Measurements from ENCODE around the gene DDB1. TPM values are rescaled to one million over a fixed set of nuclear protein-coding genes. Genes with fewer than 3 reads are reported as not detected.
A peak's percentile ranks its signal among the peaks of the same experiment; 100 is the strongest.

Gene DDB1
- total and polyA plus RNA-seq, 9 of the 15 experiments (the other 6 are each of a cell fraction or from before 2014, with no cell fraction given) = 172 to 361 (median 266) TPM

DNA sequence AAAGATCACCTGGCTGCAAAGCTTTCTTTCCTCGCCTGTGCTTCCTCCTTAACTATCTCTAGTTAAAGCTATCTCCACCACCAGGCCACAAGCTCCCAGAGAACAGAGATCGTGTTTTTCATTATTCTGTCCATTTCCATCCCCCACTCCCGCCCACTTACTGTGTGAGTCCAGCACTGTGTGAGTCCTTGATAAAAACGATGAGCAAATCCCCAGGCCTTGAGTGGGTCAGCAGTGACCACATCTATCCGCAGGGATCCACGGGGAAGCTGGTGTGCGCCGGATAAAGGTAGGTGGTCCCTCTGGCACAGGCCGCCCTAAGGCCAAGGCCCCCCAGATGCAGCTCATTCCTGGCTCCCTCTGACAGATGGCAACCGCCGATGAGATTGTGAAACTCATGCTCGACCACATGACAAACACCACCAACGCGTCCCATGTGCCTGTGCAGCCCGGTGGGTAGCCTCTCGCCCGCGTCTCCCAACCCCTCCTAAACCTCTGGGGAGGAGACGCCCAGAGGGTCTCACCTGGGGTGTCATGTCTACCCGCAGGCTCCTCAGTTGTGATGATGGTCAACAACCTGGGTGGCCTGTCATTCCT lies 9.4 kb upstream of the DDB1 start:
- in situ Hi-C loops (cut with MboI) = no loop called here
- BruUV-seq (replicated peaks) = TSS peak; percentile 32
- ChIA-PET CTCF (ENCODE audit: low intra/inter-chr PET ratio) (no interaction called here), POLR2A (interaction anchor here (0.7 to 3.1 kb wide), 12 partner anchors 9 to 87 kb away, joined by 3 to 29 read pairs (median 4); partner anchors contain the start of genes CPSF7, CYB561A3, DDB1 and SDHAF2)
- Histone ChIP-seq H3K9me3 (replicated peaks; ENCODE audit: control insufficient read depth, insufficient read depth, low read depth, low read length) (no peaks in the 10 kb centered on the region), H3K4me3 (no peak overlapping the region), H3K27ac (ENCODE audit: extremely low read depth, low read depth, low read length) (peak overlapping the region; percentile 73), H3K9ac (ENCODE audit: insufficient read depth in 1 of 2, low read depth in 2 of 2, low read length in 2 of 2) (peak overlapping the region; percentile 61 to 75), H3K9me1 (ENCODE audit: control insufficient read depth, insufficient read depth, low read length) (no peaks in the 10 kb centered on the region), H3K36me3 (ENCODE audit: control insufficient read depth, insufficient read depth, low read length) (peaks cover 41% of the 10 kb centered on the region; the same call in 2 of the 3 replicates), H3K4me1 (replicated peaks in 1 of 2; ENCODE audit: control insufficient read depth in 2 of 2, insufficient read depth in 2 of 2, low read length in 2 of 2) (peaks cover 39 to 68% of the 10 kb centered on the region in 2 experiments; a peak in 4 of 5 replicates), H3K79me2 (ENCODE audit: control insufficient read depth, insufficient read depth, low read length) (no peaks in the 10 kb centered on the region), H3K27me3 (ENCODE audit: control insufficient read depth in 2 of 2, insufficient read depth in 2 of 2, low read length in 2 of 2) (no peaks in the 10 kb centered on the region), H3K4me2 (ENCODE audit: insufficient read depth, low read length) (peak overlapping the region; percentile 72), H2AFZ (ENCODE audit: low read depth, low read length) (peak overlapping the region; percentile 74), H4K20me1 (replicated peaks; ENCODE audit: control insufficient read depth, insufficient read depth, low read length) (no peaks in the 10 kb centered on the region)
- ATAC-seq = peak; percentile 84
- WGBS (ENCODE audit: insufficient coverage, low coverage, missing lambda C conversion rate) = 12% methylated on average over 20 of the region's 20 CpGs
- DNase-seq (ENCODE audit: extremely low read depth in 1 of 4, low spot score in 3 of 4) = peak; percentile 74 to 95 (median 84)
- intact Hi-C loops (cut with micrococcal nuclease) = no loop called here
- peak; percentile 99 for FAIRE-seq
- TF ChIP-seq BACH1 (tag; IDR thresholded peaks at IDR 0.05) (no peak), FIP1L1 (IDR thresholded peaks at IDR 0.05; ENCODE audit: low read depth, low read length, poor library complexity, severe bottlenecking) (no peak), SMAD2 (IDR thresholded peaks at IDR 0.05; ENCODE audit: low read depth, low read length) (no peak), ZNF766 (CRISPR knock-in tag; conservative IDR thresholded peaks at IDR 0.05) (0 out of 2 replicates have a peak, but pooled peaks have one; percentile 57), TSC22D4 (tag; IDR thresholded peaks at IDR 0.05) (no peak), DIDO1 (tag; IDR thresholded peaks at IDR 0.05; ENCODE audit: low read depth) (no peak), SIX5 (IDR thresholded peaks at IDR 0.05; ENCODE audit: borderline replicate concordance in 1 of 2, insufficient read depth in 1 of 2, low read depth in 1 of 2, low read length in 2 of 2) (no peak), SP1 (CRISPR knock-in tag; IDR thresholded peaks at IDR 0.05) (no peak), SNRNP70 (optimal IDR thresholded peaks at IDR 0.05; ENCODE audit: low read depth, low read length) (no peak), GABPB1 (CRISPR knock-in tag; IDR thresholded peaks at IDR 0.05) (0 out of 2 replicates have a peak, but pooled peaks have one; percentile 28), MTA1 (IDR thresholded peaks at IDR 0.05; ENCODE audit: borderline replicate concordance) (no peak)
- TF ChIP-seq, protein P1, sequence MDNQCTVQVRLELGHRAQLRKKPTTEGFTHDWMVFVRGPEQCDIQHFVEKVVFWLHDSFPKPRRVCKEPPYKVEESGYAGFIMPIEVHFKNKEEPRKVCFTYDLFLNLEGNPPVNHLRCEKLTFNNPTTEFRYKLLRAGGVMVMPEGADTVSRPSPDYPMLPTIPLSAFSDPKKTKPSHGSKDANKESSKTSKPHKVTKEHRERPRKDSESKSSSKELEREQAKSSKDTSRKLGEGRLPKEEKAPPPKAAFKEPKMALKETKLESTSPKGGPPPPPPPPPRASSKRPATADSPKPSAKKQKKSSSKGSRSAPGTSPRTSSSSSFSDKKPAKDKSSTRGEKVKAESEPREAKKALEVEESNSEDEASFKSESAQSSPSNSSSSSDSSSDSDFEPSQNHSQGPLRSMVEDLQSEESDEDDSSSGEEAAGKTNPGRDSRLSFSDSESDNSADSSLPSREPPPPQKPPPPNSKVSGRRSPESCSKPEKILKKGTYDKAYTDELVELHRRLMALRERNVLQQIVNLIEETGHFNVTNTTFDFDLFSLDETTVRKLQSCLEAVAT (IDR thresholded peaks at IDR 0.05) = no peak
- TF ChIP-seq, protein P2, sequence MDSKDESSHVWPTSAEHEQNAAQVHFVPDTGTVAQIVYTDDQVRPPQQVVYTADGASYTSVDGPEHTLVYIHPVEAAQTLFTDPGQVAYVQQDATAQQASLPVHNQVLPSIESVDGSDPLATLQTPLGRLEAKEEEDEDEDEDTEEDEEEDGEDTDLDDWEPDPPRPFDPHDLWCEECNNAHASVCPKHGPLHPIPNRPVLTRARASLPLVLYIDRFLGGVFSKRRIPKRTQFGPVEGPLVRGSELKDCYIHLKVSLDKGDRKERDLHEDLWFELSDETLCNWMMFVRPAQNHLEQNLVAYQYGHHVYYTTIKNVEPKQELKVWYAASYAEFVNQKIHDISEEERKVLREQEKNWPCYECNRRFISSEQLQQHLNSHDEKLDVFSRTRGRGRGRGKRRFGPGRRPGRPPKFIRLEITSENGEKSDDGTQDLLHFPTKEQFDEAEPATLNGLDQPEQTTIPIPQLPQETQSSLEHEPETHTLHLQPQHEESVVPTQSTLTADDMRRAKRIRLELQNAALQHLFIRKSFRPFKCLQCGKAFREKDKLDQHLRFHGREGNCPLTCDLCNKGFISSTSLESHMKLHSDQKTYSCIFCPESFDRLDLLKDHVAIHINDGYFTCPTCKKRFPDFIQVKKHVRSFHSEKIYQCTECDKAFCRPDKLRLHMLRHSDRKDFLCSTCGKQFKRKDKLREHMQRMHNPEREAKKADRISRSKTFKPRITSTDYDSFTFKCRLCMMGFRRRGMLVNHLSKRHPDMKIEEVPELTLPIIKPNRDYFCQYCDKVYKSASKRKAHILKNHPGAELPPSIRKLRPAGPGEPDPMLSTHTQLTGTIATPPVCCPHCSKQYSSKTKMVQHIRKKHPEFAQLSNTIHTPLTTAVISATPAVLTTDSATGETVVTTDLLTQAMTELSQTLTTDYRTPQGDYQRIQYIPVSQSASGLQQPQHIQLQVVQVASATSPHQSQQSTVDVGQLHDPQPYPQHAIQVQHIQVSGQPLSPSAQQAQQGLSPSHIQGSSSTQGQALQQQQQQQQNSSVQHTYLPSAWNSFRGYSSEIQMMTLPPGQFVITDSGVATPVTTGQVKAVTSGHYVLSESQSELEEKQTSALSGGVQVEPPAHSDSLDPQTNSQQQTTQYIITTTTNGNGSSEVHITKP (IDR thresholded peaks at IDR 0.05; ENCODE audit: partially characterized antibody) = peak; percentile 22
- TF ChIP-seq, protein P3, sequence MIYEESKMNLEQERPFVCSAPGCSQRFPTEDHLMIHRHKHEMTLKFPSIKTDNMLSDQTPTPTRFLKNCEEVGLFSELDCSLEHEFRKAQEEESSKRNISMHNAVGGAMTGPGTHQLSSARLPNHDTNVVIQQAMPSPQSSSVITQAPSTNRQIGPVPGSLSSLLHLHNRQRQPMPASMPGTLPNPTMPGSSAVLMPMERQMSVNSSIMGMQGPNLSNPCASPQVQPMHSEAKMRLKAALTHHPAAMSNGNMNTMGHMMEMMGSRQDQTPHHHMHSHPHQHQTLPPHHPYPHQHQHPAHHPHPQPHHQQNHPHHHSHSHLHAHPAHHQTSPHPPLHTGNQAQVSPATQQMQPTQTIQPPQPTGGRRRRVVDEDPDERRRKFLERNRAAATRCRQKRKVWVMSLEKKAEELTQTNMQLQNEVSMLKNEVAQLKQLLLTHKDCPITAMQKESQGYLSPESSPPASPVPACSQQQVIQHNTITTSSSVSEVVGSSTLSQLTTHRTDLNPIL (CRISPR knock-in tag; IDR thresholded peaks at IDR 0.05) = no peak
